SW480 (cell line): Measurements from ENCODE around the gene MMS19.
"Not testable (repeated sequence)": the region's sequence is repeated elsewhere in the genome, so short reads cannot be mapped to it uniquely, and the experiment has no call there.

Experiments used
- DNase-seq: peaks from one replicate; pipeline ENCODE4 v3.0.0-alpha.2; 2016; ENCODE audit warnings: low spot score

The MMS19 gene

DNA sequence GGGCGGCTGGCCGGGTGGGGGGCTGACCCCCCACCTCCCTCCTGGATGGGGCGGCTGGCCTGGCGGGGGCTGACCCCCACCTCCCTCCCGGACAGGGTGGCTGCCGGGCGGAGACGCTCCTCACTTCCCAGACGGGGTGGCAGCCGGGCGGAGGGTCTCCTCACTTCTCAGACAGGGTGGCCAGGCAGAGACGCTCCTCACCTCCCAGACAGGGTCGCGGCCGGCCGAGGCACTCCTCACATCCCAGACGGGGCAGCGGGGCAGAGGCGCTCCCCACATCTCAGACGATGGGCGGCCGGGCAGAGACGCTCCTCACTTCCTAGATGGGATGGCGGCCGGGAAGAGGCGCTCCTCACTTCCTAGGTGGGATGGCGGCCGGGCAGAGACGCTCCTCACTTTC lies 30.7 kb upstream of the MMS19 start:
- not testable (repeated sequence) for DNase-seq

GRCh38 chr10:97525683-97526110 lies 27.5 kb upstream of the MMS19 start:
- DNase-seq, result no peak

DNA sequence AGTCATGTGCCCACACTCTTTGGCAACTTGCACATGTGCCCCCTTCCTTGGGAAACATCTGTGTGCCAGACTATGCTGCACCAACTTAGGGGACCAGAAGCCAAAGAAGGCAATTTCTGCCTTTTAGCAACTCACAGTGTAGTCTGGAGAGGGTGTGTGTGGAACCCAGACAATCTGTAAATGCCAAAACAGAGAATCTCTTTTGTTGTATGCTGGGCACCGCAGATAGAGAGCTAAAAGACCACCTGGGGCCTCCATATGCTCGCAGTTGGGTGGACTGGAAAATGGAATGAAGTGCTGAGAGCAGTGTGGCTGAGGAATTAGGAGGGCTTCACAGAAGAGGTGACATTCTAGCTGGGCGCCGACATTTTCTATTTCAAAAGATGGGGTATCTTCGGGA lies 26.9 kb upstream of the MMS19 start:
- no peak for DNase-seq

- DNase-seq, result no peak
Observed at GRCh38 chr10:97522937-97523336, 24.7 kb upstream of the MMS19 start.

DNA sequence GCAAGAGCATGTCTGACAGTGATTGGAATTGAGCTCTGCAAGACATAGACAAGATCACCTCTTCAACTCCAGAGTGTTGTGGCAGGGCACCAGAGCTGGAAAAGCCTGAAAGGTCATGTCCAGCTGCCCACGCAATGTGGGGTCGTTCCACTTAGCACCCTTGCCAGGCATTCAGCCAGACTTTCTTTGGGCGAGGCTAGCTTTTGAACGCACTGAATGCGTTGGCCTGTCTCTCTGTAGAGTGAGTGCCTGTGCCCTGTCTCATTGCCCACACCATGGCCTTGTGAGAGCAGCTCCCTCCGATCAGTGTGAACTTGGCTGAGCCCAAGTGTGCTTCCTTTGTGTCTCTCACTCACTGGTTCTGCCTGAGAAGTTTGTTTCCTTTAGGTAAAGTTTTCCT lies 23.8 kb upstream of the MMS19 start:
- no peak for DNase-seq

- no peak for DNase-seq
Observed at GRCh38 chr10:97520978-97521761, 22.9 kb upstream of the MMS19 start.

GRCh38 chr10:97520520-97520919 lies 22.3 kb upstream of the MMS19 start:
- DNase-seq, result no peak

GRCh38 chr10:97519342-97519741 lies 21.1 kb upstream of the MMS19 start:
- DNase-seq, result no peak

DNA sequence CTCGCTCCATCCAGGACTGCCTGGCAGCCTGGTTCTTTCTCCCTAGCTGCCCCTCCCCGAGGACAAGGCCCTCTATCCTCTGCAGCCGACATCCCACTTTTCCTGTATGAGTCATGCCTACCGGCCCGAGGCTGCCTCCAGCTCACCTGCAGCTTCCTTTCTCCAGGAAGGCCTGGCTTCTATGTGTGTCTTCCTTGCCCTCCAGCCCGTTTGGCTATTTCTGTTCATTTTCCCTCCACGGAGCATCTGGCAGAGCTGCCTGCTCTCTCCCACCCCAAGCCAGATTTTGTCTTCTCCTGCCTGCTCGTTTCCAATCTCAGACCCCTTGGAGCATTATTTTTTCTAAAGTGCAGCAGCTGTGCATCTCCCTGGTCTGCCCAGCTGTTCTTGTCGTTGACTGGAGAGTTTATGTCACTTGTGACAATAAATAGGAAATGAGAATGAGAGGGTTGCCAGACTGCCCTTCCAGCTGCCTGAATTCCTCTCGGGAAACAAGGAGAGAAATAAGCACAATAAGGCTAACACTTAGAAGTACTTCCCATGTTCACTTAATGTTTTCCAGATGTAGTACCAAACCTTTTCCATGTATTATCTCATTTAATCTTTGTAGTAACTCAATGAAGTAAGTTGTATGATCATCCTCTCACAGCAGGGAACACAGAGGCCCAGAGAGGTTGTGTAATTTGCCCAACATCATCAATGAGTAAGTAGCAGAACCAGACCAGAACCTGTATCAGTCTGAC lies 20.2 kb upstream of the MMS19 start:
- peak; percentile 76 for DNase-seq

DNA sequence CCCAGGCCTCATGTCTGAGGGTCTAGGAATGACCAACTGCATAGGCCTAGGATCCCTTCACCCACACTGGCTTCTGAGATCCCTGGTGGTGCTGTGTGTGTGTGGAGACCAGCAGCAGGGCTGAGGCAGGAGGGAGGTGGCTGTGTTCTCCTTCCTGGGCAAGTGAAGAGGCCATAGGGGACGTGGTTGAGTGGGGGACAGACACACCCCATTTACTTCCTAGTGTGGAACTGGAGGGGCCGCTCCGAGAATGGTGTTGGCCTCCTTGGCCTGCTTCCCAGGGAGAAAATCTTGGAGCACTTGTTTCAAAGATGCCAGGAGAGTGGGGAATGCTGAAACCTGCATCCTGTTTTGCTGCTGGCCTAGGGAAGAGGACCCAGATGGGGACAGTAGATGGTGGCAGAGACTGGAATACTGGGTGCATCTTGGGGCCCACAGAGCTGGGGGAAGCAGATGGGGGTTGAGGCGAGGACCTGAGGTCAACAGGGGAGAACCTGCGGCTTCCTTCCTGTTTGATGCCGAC lies 19.6 kb upstream of the MMS19 start:
- no peak for DNase-seq

GRCh38 chr10:97517096-97517750 lies 19.0 kb upstream of the MMS19 start:
- no peak for DNase-seq

DNA sequence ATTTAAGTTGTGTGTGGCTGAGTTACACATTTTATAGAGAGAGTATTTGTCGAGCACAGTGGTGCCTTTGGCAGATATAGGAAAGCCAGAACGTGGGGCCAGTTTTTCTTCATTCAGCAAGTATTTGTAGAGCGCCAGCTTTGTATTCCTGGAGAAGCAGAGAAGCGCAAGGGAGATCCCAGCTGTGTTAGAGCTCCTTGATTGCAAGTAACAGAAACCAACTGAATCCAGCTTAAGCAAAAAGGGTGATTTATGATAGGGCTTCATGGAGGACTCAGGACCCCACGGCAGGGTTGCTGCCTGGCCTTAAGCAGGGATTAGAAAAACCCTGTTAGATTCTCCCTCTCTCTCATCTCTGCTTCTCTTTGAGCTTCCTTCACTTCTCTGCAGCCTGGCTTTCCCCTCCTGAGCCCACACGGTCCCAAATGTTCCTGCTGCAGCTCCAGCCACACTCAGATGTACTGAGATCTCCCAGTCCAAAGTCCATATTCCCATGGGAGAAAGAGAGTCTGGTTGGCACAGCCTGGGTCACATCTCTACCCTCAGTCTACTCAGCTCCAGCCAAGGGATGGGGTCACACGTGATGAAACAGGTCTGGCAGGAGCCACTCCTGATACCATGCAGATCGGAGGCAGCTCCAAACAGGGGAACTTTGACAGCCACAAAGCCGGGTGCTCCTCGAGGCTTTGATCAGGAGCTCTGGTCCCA lies 17.2 kb upstream of the MMS19 start:
- no peak for DNase-seq

- no peak for DNase-seq
Observed at GRCh38 chr10:97514344-97514743, 16.1 kb upstream of the MMS19 start.

- DNase-seq, result no peak
Observed at GRCh38 chr10:97512993-97513392, 14.8 kb upstream of the MMS19 start.

DNA sequence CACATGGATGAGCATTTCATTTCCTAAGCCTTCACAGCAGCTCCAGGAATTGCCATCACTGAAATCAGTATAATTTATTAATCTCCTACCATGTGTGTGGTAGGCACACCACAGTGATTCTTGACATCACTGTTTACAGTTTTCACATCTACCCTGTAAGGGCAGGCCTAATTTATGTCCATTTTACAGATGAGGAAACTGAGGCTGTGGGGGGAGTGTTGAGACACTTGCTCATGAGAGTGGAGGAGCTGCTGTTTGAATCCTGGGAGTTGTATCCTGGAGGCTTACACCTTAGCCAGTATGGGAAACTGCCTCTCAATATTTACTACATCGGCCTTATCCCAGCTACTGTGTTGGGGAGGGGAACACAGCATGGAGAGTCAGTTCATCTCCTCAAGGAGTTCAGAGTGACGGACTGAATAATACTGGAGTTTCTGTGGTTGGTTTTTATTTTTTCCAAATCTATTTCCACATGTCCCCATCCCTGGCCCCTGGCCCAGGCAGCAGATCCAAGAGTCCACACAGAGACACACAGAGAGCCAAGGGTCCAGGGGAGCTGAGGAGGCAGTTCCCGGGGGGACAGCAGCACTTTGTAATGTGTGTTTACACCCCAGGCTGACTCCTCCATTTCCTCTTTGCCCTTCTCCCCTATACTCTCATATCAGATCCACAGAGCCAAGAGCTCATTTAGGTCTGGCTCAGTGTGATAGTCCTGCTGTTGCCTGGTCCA lies 13.7 kb upstream of the MMS19 start:
- no peak for DNase-seq

DNA sequence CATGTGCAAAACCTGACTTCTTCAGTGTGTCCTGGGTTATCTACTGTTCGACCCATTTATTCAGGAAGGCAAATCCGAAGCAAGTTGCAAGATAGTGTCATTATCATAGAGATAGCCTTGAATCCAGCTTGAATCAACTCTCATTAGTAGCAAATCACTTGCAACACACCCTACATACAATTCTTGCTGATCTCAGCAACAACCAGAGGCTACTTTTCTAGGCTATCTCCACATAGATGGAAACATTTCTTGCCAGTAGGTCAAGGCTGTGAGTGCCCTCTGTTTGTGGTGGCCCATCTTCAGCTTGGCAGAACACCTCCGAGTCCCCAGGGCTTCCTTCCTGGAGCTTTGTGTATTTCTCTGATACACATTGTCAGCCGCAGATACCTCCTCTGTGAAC lies 12.5 kb upstream of the MMS19 start:
- DNase-seq, result no peak

GRCh38 chr10:97509120-97509680 lies 11.0 kb upstream of the MMS19 start:
- no peak for DNase-seq

DNA sequence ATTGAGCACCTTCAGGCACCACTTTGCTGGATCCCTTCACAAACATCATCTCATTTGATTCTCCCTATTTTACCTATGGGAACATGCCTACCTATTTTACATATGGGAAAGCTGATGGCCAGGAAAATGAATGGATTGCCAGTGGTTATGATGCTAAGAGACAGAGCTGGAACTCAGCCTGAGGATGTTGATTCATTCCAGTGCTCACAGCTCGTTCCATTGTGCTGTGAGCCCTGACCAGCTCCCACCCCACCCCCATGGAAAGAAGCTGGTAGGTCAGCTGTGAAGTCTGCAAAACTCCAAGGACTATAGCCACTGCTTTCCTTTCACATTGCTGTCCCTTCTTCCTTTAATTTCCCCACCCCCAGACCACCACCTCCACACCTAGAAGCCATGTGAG lies 10.1 kb upstream of the MMS19 start:
- DNase-seq, result no peak

- DNase-seq, result no peak
Observed at GRCh38 chr10:97506199-97506991, 8.2 kb upstream of the MMS19 start.

GRCh38 chr10:97505152-97505551 lies 6.9 kb upstream of the MMS19 start:
- DNase-seq, result no peak
